Retina (tissue), 1 donor: ENCODE data around the gene NAT9.
A peak's percentile ranks its signal among the peaks of the same experiment; 100 is the strongest.

Source experiments
- DNase-seq: peaks from one replicate; pipeline ENCODE4 v3.0.0-alpha.2; 2016

NAT9 gene

GRCh38 chr17:74804683-74805082, 28.5 kb upstream of the NAT9 start:
- no peak for DNase-seq

- DNase-seq, result no peak
Observed at GRCh38 chr17:74803971-74804370, 27.8 kb upstream of the NAT9 start.

- DNase-seq, result no peak
Observed at GRCh38 chr17:74803388-74803930, 27.3 kb upstream of the NAT9 start.

- DNase-seq, result no peak
Observed at GRCh38 chr17:74801896-74802295, 25.8 kb upstream of the NAT9 start.

- no peak for DNase-seq
Observed at GRCh38 chr17:74800531-74800930, 24.4 kb upstream of the NAT9 start.

GRCh38 chr17:74799097-74799496, 23.0 kb upstream of the NAT9 start:
- no peak for DNase-seq

GRCh38 chr17:74798239-74798707, 22.1 kb upstream of the NAT9 start:
- no peak for DNase-seq

- DNase-seq, result no peak
Observed at GRCh38 chr17:74797824-74798223, 21.7 kb upstream of the NAT9 start.

- peak; percentile 63 for DNase-seq
Observed at GRCh38 chr17:74796866-74797265, 20.7 kb upstream of the NAT9 start.

- DNase-seq, result no peak
Observed at GRCh38 chr17:74796211-74796610, 20.1 kb upstream of the NAT9 start.

- no peak for DNase-seq
Observed at GRCh38 chr17:74795327-74796020, 19.3 kb upstream of the NAT9 start.

- DNase-seq, result no peak
Observed at GRCh38 chr17:74792586-74793105, 16.5 kb upstream of the NAT9 start.

GRCh38 chr17:74790161-74791058, 14.3 kb upstream of the NAT9 start:
- no peak for DNase-seq

- no peak for DNase-seq
Observed at GRCh38 chr17:74786431-74787055, 10.4 kb upstream of the NAT9 start.

- DNase-seq, result no peak
Observed at GRCh38 chr17:74785981-74786360, 9.8 kb upstream of the NAT9 start.

GRCh38 chr17:74785096-74785980, 9.2 kb upstream of the NAT9 start:
- no peak for DNase-seq

- no peak for DNase-seq
Observed at GRCh38 chr17:74784125-74784810, 8.1 kb upstream of the NAT9 start.

GRCh38 chr17:74782571-74782970, 6.4 kb upstream of the NAT9 start:
- DNase-seq, result no peak

GRCh38 chr17:74780443-74781238, 4.5 kb upstream of the NAT9 start:
- no peak for DNase-seq

- DNase-seq, result no peak
Observed at GRCh38 chr17:74779948-74780400, 3.8 kb upstream of the NAT9 start.
